Muscle of arm (tissue), 12 donors: ENCODE data around the gene AP2B1. TPM values are rescaled to one million over a fixed set of nuclear protein-coding genes. Genes with fewer than 3 reads are reported as not detected.

Source experiments
- DNase-seq: peaks from one replicate; pipeline ENCODE4 v3.0.0-alpha.2; 2013
- polyA plus RNA-seq, 12 donors: library from polyadenylated mRNA; unstranded; fragments of 120-200 nt; gene quantifications; one replicate each; pipeline ENCODE4 v1.2.1, GENCODE V29; 2013; ENCODE audit not compliant: insufficient read length in 12 of 12

AP2B1 gene
- polyA plus RNA-seq, 12 donors, result 75.5 to 97.8 (median 81.7) TPM; not detected in 1

GRCh38 chr17:35766903-35767510 is 179.9 kb downstream of the AP2B1 start:
- peak; percentile 35 for DNase-seq

- no peak for DNase-seq
Observed at GRCh38 chr17:35768797-35769196, 181.7 kb downstream of the AP2B1 start.

GRCh38 chr17:35769895-35770486 is 182.9 kb downstream of the AP2B1 start:
- DNase-seq, result no peak

- DNase-seq, result no peak
Observed at GRCh38 chr17:35773129-35773528, 186.0 kb downstream of the AP2B1 start.

- DNase-seq, result no peak
Observed at GRCh38 chr17:35773679-35774425, 186.7 kb downstream of the AP2B1 start.

- no peak for DNase-seq
Observed at GRCh38 chr17:35774499-35774898, 187.4 kb downstream of the AP2B1 start.

- no peak for DNase-seq
Observed at GRCh38 chr17:35775039-35775438, 187.9 kb downstream of the AP2B1 start.

GRCh38 chr17:35775583-35775982 is 188.5 kb downstream of the AP2B1 start:
- no peak for DNase-seq

Other genes with a start within 250 kb of the AP2B1 start
- gene SLFN11, start 213.7 kb upstream of the AP2B1 start, polyA plus RNA-seq, result 10 to 100 TPM in 7 of 12 donors, 1 to 10 TPM in 4, not detected in 1; 5.4 to 20.4 (median 11.4) TPM
- 10 to 100 TPM in 3 of 12 donors, 1 to 10 TPM in 8, not detected in 1; 5.1 to 12.0 (median 8.1) TPM for gene SLFN12, start 154.8 kb upstream of the AP2B1 start, polyA plus RNA-seq
- 10 to 100 TPM in 1 of 12 donors, 1 to 10 TPM in 10, not detected in 1; 2.4 to 11.6 (median 5.3) TPM for gene SLFN13, start 138.6 kb upstream of the AP2B1 start, polyA plus RNA-seq
- under 1 TPM in 10 of 12 donors, not detected in 2; 0.10 to 0.72 (median 0.20) TPM for gene SLFN12L, start 49.6 kb upstream of the AP2B1 start, polyA plus RNA-seq
- gene SLFN14, start 26.5 kb upstream of the AP2B1 start, polyA plus RNA-seq, result under 1 TPM in 10 of 12 donors, not detected in 2; 0.08 to 0.80 (median 0.24) TPM
- 10 to 100 TPM in 1 of 12 donors, 1 to 10 TPM in 10, not detected in 1; 5.2 to 10.4 (median 8.0) TPM for gene PEX12, start 8.8 kb upstream of the AP2B1 start, polyA plus RNA-seq
- 1 to 10 TPM in 11 of 12 donors, not detected in 1; 1.4 to 4.3 (median 2.4) TPM for gene RASL10B, start 144.3 kb downstream of the AP2B1 start, polyA plus RNA-seq
- under 1 TPM in 1 of 12 donors, not detected in 11; 0.07 TPM for gene GAS2L2, start 165.9 kb downstream of the AP2B1 start, polyA plus RNA-seq
- under 1 TPM in 1 of 12 donors, not detected in 11; 0.16 TPM for gene C17orf50, start 173.6 kb downstream of the AP2B1 start, polyA plus RNA-seq
- gene MMP28, start 208.3 kb downstream of the AP2B1 start, polyA plus RNA-seq, result 10 to 100 TPM in 1 of 12 donors, 1 to 10 TPM in 10, not detected in 1; 2.2 to 14.3 (median 3.7) TPM
- 100 to 1,000 TPM in 10 of 12 donors, 10 to 100 TPM in 1, not detected in 1; 96.4 to 211 (median 120) TPM for gene TAF15, start 222.2 kb downstream of the AP2B1 start, polyA plus RNA-seq